Measurements from ENCODE around the gene ATAD2B.

DNA sequence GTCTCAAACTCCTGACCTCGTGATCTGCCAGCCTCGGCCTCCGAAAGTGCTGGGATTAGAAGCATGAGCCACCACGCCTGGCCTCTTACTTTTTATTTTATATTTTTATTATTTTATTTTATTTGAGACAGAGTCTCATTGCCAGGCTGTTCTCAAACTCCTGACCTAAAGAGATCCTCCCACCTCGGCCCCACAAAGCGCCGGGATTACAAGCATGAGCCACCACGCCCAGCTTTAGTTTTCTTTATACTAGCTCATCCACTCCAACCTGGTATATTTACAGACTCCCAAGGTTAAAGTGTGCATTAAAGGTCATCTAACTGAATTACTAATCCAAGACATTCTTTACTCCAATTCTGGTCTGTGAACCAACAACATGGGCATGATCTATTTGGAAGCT, 26.8 kb downstream of the ATAD2B start:
- TF ChIP-seq ZC3H10 (CRISPR knock-in tag; IDR thresholded peaks at IDR 0.05) (no peak), ISL1 (CRISPR knock-in tag; IDR thresholded peaks at IDR 0.05) (no peak), ZNF8 (CRISPR knock-in tag; IDR thresholded peaks at IDR 0.05) (no peak), RARB (CRISPR knock-in tag; IDR thresholded peaks at IDR 0.05) (no peak), ZFP3 (CRISPR knock-in tag; IDR thresholded peaks at IDR 0.05) (no peak)
- TF ChIP-seq, protein P1, sequence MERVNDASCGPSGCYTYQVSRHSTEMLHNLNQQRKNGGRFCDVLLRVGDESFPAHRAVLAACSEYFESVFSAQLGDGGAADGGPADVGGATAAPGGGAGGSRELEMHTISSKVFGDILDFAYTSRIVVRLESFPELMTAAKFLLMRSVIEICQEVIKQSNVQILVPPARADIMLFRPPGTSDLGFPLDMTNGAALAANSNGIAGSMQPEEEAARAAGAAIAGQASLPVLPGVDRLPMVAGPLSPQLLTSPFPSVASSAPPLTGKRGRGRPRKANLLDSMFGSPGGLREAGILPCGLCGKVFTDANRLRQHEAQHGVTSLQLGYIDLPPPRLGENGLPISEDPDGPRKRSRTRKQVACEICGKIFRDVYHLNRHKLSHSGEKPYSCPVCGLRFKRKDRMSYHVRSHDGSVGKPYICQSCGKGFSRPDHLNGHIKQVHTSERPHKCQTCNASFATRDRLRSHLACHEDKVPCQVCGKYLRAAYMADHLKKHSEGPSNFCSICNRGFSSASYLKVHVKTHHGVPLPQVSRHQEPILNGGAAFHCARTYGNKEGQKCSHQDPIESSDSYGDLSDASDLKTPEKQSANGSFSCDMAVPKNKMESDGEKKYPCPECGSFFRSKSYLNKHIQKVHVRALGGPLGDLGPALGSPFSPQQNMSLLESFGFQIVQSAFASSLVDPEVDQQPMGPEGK (CRISPR knock-in tag; IDR thresholded peaks at IDR 0.05; ENCODE audit: borderline replicate concordance): no peak
